Measurements from ENCODE around the gene MCRIP1. TPM values are rescaled to one million over a fixed set of nuclear protein-coding genes. Genes with fewer than 3 reads are reported as not detected.

MCRIP1 gene
- total RNA-seq, 2 donors from 2014 or later: 40.4 to 55.3 TPM

- no peak overlapping the region for H3K27ac Mint-ChIP-seq
- no peaks in the 10 kb centered on the region for H3K9me3 Mint-ChIP-seq
- ATAC-seq (no peak), DNase-seq (ENCODE audit: low spot score in 2 of 2) (no peak)
- no peaks in the 10 kb centered on the region for H3K36me3 Mint-ChIP-seq
Measured at GRCh38 chr17:81805707-81806460, 27.2 kb downstream of the MCRIP1 start.

DNA sequence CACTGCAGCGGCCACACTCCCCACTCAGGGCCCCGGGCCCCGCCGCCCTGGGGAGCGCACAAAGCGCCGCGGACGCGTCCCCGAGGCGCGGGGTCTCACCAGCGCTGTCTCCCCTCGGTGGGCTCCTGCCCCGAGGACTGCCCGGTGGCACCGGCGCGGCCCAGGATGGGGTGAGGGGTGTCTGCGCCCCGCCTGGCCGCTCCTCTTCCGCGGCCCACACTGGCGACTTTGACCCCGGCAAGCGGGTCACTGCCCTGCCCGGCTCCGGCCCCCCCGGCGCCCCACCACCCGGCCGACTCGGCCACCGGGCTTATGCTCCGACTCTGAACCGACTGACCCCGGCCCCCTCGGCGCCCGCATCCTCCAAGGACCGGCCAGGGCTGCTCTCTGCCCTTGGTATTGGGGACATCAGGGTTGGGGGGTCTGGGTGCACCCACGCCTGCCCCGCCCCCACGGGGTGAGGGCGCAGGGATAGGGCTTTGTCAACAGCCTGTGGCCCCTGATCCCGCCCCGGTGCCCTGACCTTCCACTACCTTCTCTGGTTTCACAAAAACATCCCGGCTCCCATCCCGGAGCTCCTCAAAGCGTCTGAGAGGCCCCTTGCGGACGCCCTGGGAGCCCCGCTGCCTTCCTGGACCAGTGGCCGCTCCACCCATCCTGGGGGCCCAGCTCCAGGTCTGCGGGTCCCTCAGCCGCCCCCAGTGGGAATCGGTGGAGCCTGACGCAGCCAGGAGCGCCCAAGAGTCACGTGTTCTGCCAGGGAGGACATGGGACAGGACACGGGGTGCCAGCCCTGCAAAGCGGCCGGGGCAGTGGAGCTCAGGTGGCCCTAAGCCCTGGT lies 28.3 kb downstream of the MCRIP1 start:
- Mint-ChIP-seq H3K27ac (no peak overlapping the region), H3K36me3 (no peaks in the 10 kb centered on the region), H3K9me3 (no peaks in the 10 kb centered on the region)
- DNase-seq (ENCODE audit: low spot score in 2 of 2): no peak
- no peak for ATAC-seq

DNA sequence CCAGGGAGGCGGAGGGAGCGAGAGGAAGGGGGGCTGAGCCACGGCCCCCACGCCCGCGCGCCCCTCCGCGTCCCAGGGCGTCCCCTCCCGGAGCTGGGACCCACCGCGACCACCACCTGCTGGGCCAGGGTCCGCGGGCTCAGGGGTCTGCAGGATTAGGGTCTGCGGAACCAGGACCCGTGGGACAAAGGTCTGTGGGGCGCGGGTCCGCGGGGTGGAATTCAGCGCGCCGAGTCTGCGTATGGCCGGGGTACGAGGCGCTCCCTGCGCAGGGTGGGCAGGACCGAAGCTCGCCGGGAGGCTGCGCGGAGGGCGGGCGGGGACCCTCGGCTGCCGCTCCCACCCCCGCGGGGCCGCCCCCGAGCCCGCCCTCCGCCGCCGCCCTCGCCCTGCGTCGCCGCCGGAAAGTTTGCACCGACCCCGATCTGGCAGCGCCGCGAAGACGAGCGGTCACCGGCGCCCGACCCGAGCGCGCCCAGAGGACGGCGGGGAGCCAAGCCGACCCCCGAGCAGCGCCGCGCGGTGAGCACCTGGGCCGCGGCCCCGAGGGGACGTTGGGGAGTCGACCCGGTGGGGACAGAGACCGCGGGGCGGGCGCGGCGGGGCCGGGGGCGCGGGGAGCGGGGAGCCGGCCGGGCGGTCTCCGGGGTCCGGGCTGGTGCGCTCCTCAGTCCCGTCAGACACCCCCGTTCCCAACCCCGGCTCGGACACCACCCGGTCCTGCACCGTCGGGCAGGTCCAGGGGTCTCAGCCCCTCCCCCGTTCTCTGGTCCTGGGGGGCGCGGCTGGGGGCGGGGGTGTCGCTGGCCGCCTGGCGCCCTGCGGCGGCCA lies 29.1 kb downstream of the MCRIP1 start, which contains the start of gene GCGR:
GCGR (plus strand) TSS at position 423 of the 831 bp plus-strand sequence. CDS start 4,869 bp downstream, outside the sequence.
- DNase-seq (ENCODE audit: low spot score in 2 of 2) (no peak), ATAC-seq (no peak)
- Mint-ChIP-seq H3K27ac (no peak within 1 kb of the TSS), H3K9me3 (no peaks in the 10 kb centered on the region), H3K36me3 (no peaks in the 10 kb centered on the region)

DNA sequence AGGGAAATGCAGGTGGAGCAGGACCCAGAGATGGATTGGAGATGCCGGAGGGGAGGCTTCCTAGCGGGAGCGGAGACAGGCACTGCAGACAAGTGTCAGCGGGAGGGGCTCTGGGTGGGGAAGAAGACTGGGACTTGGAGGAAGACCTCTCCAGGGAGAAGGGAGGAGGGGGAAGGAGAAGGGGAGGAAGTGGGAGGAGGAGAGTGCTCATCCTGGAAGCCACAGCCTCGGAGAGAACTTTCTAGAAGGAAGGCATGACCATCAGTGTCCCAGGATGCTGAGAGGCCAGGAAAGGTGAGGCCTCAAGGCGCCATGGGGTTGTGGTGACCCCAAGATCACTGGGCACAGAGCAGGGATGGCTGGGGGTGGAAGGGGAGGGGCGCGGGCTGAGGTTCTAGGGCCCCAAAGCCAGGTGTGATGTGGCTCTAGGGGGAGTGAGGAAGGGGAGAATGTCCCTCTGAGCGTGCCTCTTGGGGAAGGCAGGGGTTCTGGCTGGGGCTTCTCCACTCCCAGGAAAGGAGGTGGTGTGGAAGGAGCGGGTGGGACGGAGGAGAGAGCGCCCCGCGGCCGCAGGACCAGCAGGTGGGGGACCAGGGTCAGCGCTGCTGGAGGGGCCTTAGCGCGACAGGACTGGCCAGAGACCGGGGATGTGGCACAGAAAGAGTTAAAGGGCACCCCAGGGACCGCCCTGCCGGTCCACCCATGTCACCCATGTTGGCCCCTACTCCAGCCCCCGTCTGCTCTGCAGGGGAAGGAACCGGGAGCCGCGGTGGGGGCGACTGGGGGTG lies 30.0 kb downstream of the MCRIP1 start:
- H3K36me3 Mint-ChIP-seq: no peaks in the 10 kb centered on the region
- no peak for DNase-seq (ENCODE audit: low spot score in 2 of 2)
- no peak overlapping the region for H3K27ac Mint-ChIP-seq
- no peaks in the 10 kb centered on the region for H3K9me3 Mint-ChIP-seq
- no peak for ATAC-seq

- Mint-ChIP-seq H3K27ac (no peak overlapping the region), H3K9me3 (no peaks in the 10 kb centered on the region), H3K36me3 (no peaks in the 10 kb centered on the region)
- DNase-seq (ENCODE audit: low spot score in 2 of 2): no peak
- ATAC-seq: no peak
Measured at GRCh38 chr17:81802048-81802758, 30.9 kb downstream of the MCRIP1 start.

- DNase-seq (ENCODE audit: low spot score in 2 of 2): no peak
- Mint-ChIP-seq H3K9me3 (no peaks in the 10 kb centered on the region), H3K36me3 (no peaks in the 10 kb centered on the region), H3K27ac (no peak overlapping the region)
- ATAC-seq: no peak
Measured at GRCh38 chr17:81801327-81801726, 31.8 kb downstream of the MCRIP1 start.

DNA sequence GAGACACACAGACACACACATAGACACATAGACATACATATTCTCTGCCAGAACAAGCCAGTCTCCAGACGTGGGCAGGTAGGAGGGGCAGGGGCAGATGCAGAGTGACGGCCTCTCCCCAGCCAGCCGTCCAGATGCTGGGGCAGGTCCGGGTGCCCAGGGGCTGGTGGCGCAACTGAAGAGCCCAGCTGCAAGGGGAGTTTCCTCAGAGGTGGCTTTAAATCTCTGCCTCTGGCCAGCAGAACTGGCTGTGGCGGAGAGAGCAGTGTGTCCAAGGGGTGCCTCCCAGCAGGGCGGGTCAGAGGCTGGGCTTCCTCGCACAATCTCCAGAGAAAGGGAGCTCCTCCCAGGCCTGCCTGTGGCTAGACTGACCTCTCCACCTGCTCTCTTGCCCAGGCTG lies 38.6 kb downstream of the MCRIP1 start:
- DNase-seq (ENCODE audit: low spot score in 2 of 2): no peak
- H3K9me3 Mint-ChIP-seq: no peaks in the 10 kb centered on the region
- H3K27ac Mint-ChIP-seq: no peak overlapping the region
- ATAC-seq: no peak
- H3K36me3 Mint-ChIP-seq: no peaks in the 10 kb centered on the region

DNA sequence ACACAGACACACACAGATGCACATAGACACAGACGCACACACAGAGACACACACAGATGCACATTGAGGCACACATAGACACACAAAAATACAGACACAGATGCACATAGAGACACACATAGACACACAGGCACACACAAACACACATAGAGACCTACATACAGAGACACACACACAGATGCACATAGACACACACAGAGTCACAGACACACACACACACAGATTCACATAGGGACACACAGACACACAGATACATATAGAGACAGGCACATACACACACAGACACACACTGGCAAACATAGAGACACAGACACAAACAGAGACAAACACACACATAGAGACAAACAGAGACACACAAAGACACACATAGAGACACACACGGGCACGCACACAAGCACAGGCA lies 39.0 kb downstream of the MCRIP1 start:
- H3K27ac Mint-ChIP-seq: no peak overlapping the region
- ATAC-seq (no peak), DNase-seq (ENCODE audit: low spot score in 2 of 2) (no peak)
- no peaks in the 10 kb centered on the region for H3K9me3 Mint-ChIP-seq
- no peaks in the 10 kb centered on the region for H3K36me3 Mint-ChIP-seq

DNA sequence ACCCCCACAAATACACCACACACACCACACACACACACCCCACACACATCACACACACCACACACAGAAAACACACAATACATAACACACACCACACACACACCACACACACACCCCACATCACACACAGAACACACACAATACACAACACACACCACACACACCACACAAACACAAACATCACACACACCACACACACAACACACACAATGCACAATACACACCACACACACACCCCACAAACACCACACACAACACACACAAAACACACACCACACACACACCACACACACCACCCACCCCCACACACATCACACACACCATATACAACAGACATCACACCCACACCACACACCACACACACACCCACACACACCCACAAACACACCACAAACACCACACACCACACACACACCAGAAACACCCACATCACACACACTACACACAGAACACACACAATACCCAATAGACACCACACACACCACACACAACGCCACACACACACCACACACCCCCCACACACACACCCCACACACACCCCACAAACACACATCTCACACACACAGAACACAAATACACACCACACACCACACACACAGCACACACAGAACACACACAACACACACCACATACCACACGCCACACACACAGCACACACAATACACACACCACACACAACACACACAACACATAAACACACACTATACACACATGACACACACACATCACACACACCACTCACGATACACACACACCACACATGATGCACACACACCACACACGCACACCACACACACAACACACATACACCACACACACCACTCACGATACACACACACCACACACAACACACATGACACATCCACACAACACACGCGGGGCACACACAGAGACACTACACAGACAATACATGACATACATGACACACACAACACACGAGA lies 40.1 kb downstream of the MCRIP1 start:
- ATAC-seq: no peak
- no peak for DNase-seq (ENCODE audit: low spot score in 2 of 2)
- Mint-ChIP-seq H3K9me3 (no peaks in the 10 kb centered on the region), H3K36me3 (no peaks in the 10 kb centered on the region), H3K27ac (no peak overlapping the region)

Other genes with a start within 250 kb of the MCRIP1 start
- gene NPLOC4, start 196.2 kb downstream of the MCRIP1 start, total RNA-seq: 100 to 1,000 TPM in 1 of 2 donors, 10 to 100 TPM in 1; 67.3 to 173 TPM
- under 1 TPM; 0.56 to 0.75 TPM for gene TSPAN10, start 196.1 kb downstream of the MCRIP1 start, total RNA-seq
- 1 to 10 TPM; 5.8 to 8.1 TPM for gene PDE6G, start 176.7 kb downstream of the MCRIP1 start, total RNA-seq
- 10 to 100 TPM; 20.1 to 43.7 TPM for gene OXLD1, start 166.7 kb downstream of the MCRIP1 start, total RNA-seq
- gene CCDC137, start 166.6 kb downstream of the MCRIP1 start, total RNA-seq: 10 to 100 TPM; 35.0 to 38.7 TPM
- gene ARL16, start 149.5 kb downstream of the MCRIP1 start, total RNA-seq: 10 to 100 TPM; 12.6 to 30.6 TPM
- gene HGS, start 149.3 kb downstream of the MCRIP1 start, total RNA-seq: 100 to 1,000 TPM; 111 to 168 TPM
- 100 to 1,000 TPM in 1 of 2 donors, 10 to 100 TPM in 1; 61.8 to 105 TPM for gene MRPL12, start 129.9 kb downstream of the MCRIP1 start, total RNA-seq
- 10 to 100 TPM; 23.0 to 27.8 TPM for gene SLC25A10, start 121.0 kb downstream of the MCRIP1 start, total RNA-seq
- not detected for gene GCGR, start 29.1 kb downstream of the MCRIP1 start, total RNA-seq
- not detected for gene PPP1R27, start 1.8 kb upstream of the MCRIP1 start, total RNA-seq
- 100 to 1,000 TPM; 382 to 460 TPM for gene P4HB, start 27.2 kb upstream of the MCRIP1 start, total RNA-seq
- gene ARHGDIA, start 38.0 kb upstream of the MCRIP1 start, total RNA-seq: 100 to 1,000 TPM; 328 to 513 TPM
- 100 to 1,000 TPM; 186 TPM for gene ALYREF, start 58.3 kb upstream of the MCRIP1 start, total RNA-seq
- 100 to 1,000 TPM; 122 to 154 TPM for gene ANAPC11, start 58.4 kb upstream of the MCRIP1 start, total RNA-seq
- under 1 TPM in 1 of 2 donors, not detected in 1; 0.27 TPM for gene NPB, start 68.9 kb upstream of the MCRIP1 start, total RNA-seq
- gene PCYT2, start 78.1 kb upstream of the MCRIP1 start, total RNA-seq: 10 to 100 TPM; 16.4 to 20.1 TPM
- gene SIRT7, start 84.9 kb upstream of the MCRIP1 start, total RNA-seq: 10 to 100 TPM; 35.7 to 43.7 TPM
- gene MAFG, start 94.4 kb upstream of the MCRIP1 start, total RNA-seq: 10 to 100 TPM; 19.6 to 35.2 TPM
- 10 to 100 TPM; 30.3 to 75.1 TPM for gene PYCR1, start 104.0 kb upstream of the MCRIP1 start, total RNA-seq
- gene MYADML2, start 113.9 kb upstream of the MCRIP1 start, total RNA-seq: not detected
- gene NOTUM, start 127.9 kb upstream of the MCRIP1 start, total RNA-seq: 1 to 10 TPM in 1 of 2 donors, under 1 TPM in 1; 0.39 to 1.1 TPM
- 10 to 100 TPM; 19.7 to 62.3 TPM for gene ASPSCR1, start 144.3 kb upstream of the MCRIP1 start, total RNA-seq
- 10 to 100 TPM; 47.8 to 62.7 TPM for gene CENPX, start 189.6 kb upstream of the MCRIP1 start, total RNA-seq
- 10 to 100 TPM; 16.7 TPM for gene LRRC45, start 190.0 kb upstream of the MCRIP1 start, total RNA-seq
- gene RAC3, start 198.4 kb upstream of the MCRIP1 start, total RNA-seq: 10 to 100 TPM in 1 of 2 donors, 1 to 10 TPM in 1; 5.7 to 13.5 TPM
- 100 to 1,000 TPM in 1 of 2 donors, 10 to 100 TPM in 1; 85.5 to 128 TPM for gene DCXR, start 204.4 kb upstream of the MCRIP1 start, total RNA-seq
- 10 to 100 TPM; 21.5 to 24.2 TPM for gene RFNG, start 218.5 kb upstream of the MCRIP1 start, total RNA-seq
- 10 to 100 TPM; 60.3 to 77.1 TPM for gene GPS1, start 218.6 kb upstream of the MCRIP1 start, total RNA-seq
- gene DUS1L, start 232.5 kb upstream of the MCRIP1 start, total RNA-seq: 100 to 1,000 TPM in 1 of 2 donors, 10 to 100 TPM in 1; 86.2 to 103 TPM

Data from activated naive CD4-positive, alpha-beta T cell treated with anti-CD3 and anti-CD28 coated beads, Interleukin-2, amount 50 U/mL, for 72 hours (primary cell).